Measurements from ENCODE around the gene IPMK. TPM values are rescaled to one million over a fixed set of nuclear protein-coding genes. Genes with fewer than 3 reads are reported as not detected.

The IPMK gene
- total RNA-seq, 6 experiments from 2014 or later: 3.3 to 3.8 (median 3.5) TPM

GRCh38 chr10:58184120-58184670, 83.5 kb downstream of the IPMK start:
- Mint-ChIP-seq H3K27me3 (ENCODE audit: insufficient read depth) (peaks cover 11% of the 10 kb centered on the region), H3K4me1 (ENCODE audit: low read depth) (peaks cover 17% of the 10 kb centered on the region), H3K27ac (no peak overlapping the region), H3K9me3 (no peaks in the 10 kb centered on the region), H3K4me3 (no peak overlapping the region), H3K36me3 (ENCODE audit: low read depth) (no peaks in the 10 kb centered on the region)
- TF ChIP-seq, protein P1, sequence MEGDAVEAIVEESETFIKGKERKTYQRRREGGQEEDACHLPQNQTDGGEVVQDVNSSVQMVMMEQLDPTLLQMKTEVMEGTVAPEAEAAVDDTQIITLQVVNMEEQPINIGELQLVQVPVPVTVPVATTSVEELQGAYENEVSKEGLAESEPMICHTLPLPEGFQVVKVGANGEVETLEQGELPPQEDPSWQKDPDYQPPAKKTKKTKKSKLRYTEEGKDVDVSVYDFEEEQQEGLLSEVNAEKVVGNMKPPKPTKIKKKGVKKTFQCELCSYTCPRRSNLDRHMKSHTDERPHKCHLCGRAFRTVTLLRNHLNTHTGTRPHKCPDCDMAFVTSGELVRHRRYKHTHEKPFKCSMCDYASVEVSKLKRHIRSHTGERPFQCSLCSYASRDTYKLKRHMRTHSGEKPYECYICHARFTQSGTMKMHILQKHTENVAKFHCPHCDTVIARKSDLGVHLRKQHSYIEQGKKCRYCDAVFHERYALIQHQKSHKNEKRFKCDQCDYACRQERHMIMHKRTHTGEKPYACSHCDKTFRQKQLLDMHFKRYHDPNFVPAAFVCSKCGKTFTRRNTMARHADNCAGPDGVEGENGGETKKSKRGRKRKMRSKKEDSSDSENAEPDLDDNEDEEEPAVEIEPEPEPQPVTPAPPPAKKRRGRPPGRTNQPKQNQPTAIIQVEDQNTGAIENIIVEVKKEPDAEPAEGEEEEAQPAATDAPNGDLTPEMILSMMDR (IDR thresholded peaks at IDR 0.05): no peak
- DNase-seq: no peak

GRCh38 chr10:58180666-58181065, 87.0 kb downstream of the IPMK start:
- Mint-ChIP-seq H3K4me3 (no peak overlapping the region), H3K27ac (no peak overlapping the region), H3K9me3 (no peaks in the 10 kb centered on the region), H3K4me1 (ENCODE audit: low read depth) (peaks cover 24% of the 10 kb centered on the region), H3K27me3 (ENCODE audit: insufficient read depth) (peaks cover 4% of the 10 kb centered on the region; the same call in 1 of the 2 replicates), H3K36me3 (ENCODE audit: low read depth) (no peaks in the 10 kb centered on the region)
- TF ChIP-seq, protein P1 (IDR thresholded peaks at IDR 0.05): no peak
- DNase-seq: no peak

DNA sequence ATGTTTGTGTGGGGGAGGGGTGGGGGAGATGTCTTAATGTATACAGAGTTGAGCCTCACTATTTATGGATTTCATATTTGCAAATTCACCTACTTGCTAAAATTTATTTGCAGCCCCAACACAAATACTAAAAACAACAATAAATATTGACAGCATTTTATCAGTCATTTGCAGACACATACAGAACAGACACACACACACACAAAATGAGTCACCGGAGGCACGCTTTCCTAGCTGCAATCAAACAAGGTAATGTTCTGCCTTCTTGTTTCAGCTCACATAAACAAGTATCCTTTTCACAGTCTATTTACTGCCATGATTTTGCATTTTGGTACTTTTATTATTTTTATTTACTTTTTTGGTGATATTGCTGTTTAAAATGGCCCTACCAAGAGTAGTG, 88.5 kb downstream of the IPMK start:
- no peak for DNase-seq
- H3K9me3 Mint-ChIP-seq: no peaks in the 10 kb centered on the region
- TF ChIP-seq, protein P1 (IDR thresholded peaks at IDR 0.05): no peak
- H3K36me3 Mint-ChIP-seq (ENCODE audit: low read depth): no peaks in the 10 kb centered on the region
- H3K4me3 Mint-ChIP-seq: no peak overlapping the region
- H3K4me1 Mint-ChIP-seq (ENCODE audit: low read depth): peaks cover 24% of the 10 kb centered on the region
- H3K27me3 Mint-ChIP-seq (ENCODE audit: insufficient read depth): peaks cover 8% of the 10 kb centered on the region
- H3K27ac Mint-ChIP-seq: no peak overlapping the region

GRCh38 chr10:58178811-58179210, 88.9 kb downstream of the IPMK start:
- Mint-ChIP-seq H3K27me3 (ENCODE audit: insufficient read depth) (peaks cover 8% of the 10 kb centered on the region), H3K4me3 (no peak overlapping the region), H3K36me3 (ENCODE audit: low read depth) (no peaks in the 10 kb centered on the region), H3K9me3 (no peaks in the 10 kb centered on the region), H3K27ac (no peak overlapping the region), H3K4me1 (ENCODE audit: low read depth) (peaks cover 24% of the 10 kb centered on the region)
- no peak for DNase-seq
- TF ChIP-seq, protein P1 (IDR thresholded peaks at IDR 0.05): no peak

DNA sequence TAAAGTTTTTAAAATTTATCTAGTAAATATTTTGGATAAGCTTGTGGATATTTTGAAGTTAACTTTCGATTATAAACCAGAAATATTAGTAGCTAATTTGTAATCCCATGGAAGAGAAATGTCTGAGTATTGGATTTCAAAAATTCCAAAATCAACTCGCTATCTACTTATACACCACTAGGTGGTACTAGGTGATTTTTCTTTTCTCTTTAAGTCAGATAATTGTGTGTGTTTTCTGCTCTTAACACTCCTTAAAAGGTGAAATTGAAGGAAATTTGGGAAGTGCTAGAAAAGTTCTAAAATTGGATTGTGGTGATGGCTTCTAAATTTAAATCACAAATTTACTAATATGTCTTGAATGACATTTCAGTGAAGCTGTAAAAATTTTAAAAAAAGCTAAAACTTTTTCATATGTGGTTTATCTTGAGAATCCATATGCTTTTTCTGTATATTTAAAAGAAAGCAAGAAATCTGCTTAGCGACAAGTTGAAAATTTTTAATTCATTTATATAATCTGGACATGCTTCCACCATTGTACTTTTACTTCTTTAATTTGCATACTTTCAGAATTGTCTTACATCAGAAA, 90.2 kb downstream of the IPMK start:
- H3K36me3 Mint-ChIP-seq (ENCODE audit: low read depth): no peaks in the 10 kb centered on the region
- H3K27me3 Mint-ChIP-seq (ENCODE audit: insufficient read depth): peaks cover 14% of the 10 kb centered on the region
- no peak overlapping the region for H3K27ac Mint-ChIP-seq
- H3K9me3 Mint-ChIP-seq: no peaks in the 10 kb centered on the region
- no peak overlapping the region for H3K4me3 Mint-ChIP-seq
- DNase-seq: no peak
- H3K4me1 Mint-ChIP-seq (ENCODE audit: low read depth): peaks cover 24% of the 10 kb centered on the region
- TF ChIP-seq, protein P1 (IDR thresholded peaks at IDR 0.05): peak; percentile 87
